Activated CD8-positive, alpha-beta T cell treated with anti-CD3 and anti-CD28 coated beads, Interleukin-2, amount 10 ng/mL, durations not matched to agents 7 days and 5 days (primary cell): ENCODE data around the gene PCDHB13. TPM values are rescaled to one million over a fixed set of nuclear protein-coding genes. Genes with fewer than 3 reads are reported as not detected.
"Not testable (repeated sequence)": the region's sequence is repeated elsewhere in the genome, so short reads cannot be mapped to it uniquely, and the experiment has no call there.

Experiments
- ATAC-seq: fragments of 150-1000 bp; cut with Tn5 transposase; one replicate; pipeline ENCODE4 v1.10.0; 2021; ENCODE audit warnings: moderate library complexity
- CTCF ChIA-PET: fragments of 350-600 bp; sonication (Branson Sonifier 250); formaldehyde crosslinking; loops from one replicate; lab custom pipeline; 2021; ENCODE audit warnings: antibody characterized with exemption; lab: Charles Lee
- POLR2A ChIA-PET: fragments of 350-600 bp; sonication (Branson Sonifier 250); formaldehyde crosslinking; loops from one replicate; lab custom pipeline; 2021; ENCODE audit warnings: antibody characterized with exemption; lab: Charles Lee
- DNase-seq: peaks from one replicate; pipeline ENCODE4 v3.0.0-alpha.2; 2020
- H3K27ac Mint-ChIP-seq: one replicate; pipeline ENCODE4 v1.8.0; 2021; ENCODE audit warnings: mild to moderate bottlenecking, mixed read lengths
- H3K27me3 Mint-ChIP-seq: one replicate; pipeline ENCODE4 v1.8.0; 2021; ENCODE audit warnings: low read depth, mixed read lengths
- H3K36me3 Mint-ChIP-seq: one replicate; pipeline ENCODE4 v1.8.0; 2021; ENCODE audit warnings: low read depth, mixed read lengths
- H3K4me1 Mint-ChIP-seq: one replicate; pipeline ENCODE4 v1.8.0; 2021; ENCODE audit warnings: low read depth, mixed read lengths
- H3K4me3 Mint-ChIP-seq: one replicate; pipeline ENCODE4 v1.8.0; 2021; ENCODE audit warnings: mild to moderate bottlenecking, mixed read lengths
- H3K9me3 Mint-ChIP-seq: one replicate; pipeline ENCODE4 v1.8.0; 2022; ENCODE audit warnings: mixed read lengths; ENCODE audit not compliant: insufficient read depth
- total RNA-seq, 2 experiments: library from RNA; stranded (reverse); gene quantifications; one replicate each; pipeline ENCODE4 v1.2.3, GENCODE V29; 2021

PCDHB13 gene
- total RNA-seq, 2 experiments from 2014 or later: not detected

DNA sequence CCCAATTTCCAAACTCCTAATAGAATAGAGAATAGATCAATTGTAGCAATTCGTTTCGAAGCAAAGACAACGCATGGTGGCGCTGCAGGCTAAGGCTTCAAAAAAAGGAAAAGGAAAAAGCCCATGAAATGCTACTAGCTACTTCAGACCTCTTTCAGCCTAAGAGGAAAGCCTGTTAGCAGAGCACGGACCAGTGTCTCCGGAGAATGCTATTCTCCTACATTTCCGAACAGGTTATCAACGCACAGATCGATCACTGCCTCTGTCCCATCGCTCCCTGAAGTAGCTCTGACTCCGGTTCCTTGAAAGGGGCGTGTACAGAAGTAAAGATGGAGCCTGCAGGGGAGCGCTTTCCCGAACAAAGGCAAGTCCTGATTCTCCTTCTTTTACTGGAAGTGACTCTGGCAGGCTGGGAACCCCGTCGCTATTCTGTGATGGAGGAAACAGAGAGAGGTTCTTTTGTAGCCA lies 31.6 kb downstream of the PCDHB13 start, which contains the start of gene PCDHB15:
PCDHB15 (plus strand) TSS at position 146 of the 468 bp plus-strand sequence; CDS start at position 330, 184 bp downstream.
- peaks cover 7% of the 10 kb centered on the region for H3K27me3 Mint-ChIP-seq
- CTCF ChIA-PET: interaction anchor here (0.6 to 2.0 kb wide), 3 partner anchors 176 to 322 kb away, joined by 3 to 6 read pairs (median 3); partner anchors contain the start of gene PCDHGA11
- DNase-seq (peak; percentile 22), ATAC-seq (no peak)
- H3K36me3 Mint-ChIP-seq: peaks cover 4% of the 10 kb centered on the region
- H3K9me3 Mint-ChIP-seq: peaks cover 64% of the 10 kb centered on the region
- H3K4me1 Mint-ChIP-seq: no peaks in the 10 kb centered on the region
- no peak within 1 kb of the TSS for H3K27ac Mint-ChIP-seq
- no peak within 1 kb of the TSS for H3K4me3 Mint-ChIP-seq
- POLR2A ChIA-PET: no interaction called here

DNA sequence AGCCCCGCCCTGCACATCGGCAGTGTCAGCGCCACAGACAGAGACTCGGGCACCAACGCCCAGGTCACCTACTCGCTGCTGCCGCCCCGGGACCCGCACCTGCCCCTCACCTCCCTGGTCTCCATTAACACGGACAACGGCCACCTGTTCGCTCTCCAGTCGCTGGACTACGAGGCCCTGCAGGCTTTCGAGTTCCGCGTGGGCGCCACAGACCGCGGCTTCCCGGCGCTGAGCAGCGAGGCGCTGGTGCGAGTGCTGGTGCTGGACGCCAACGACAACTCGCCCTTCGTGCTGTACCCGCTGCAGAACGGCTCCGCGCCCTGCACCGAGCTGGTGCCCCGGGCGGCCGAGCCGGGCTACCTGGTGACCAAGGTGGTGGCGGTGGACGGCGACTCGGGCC lies 33.3 kb downstream of the PCDHB13 start:
- H3K27ac Mint-ChIP-seq, H3K4me1 Mint-ChIP-seq, DNase-seq, CTCF ChIA-PET, ATAC-seq, POLR2A ChIA-PET, H3K4me3 Mint-ChIP-seq, H3K36me3 Mint-ChIP-seq, H3K27me3 Mint-ChIP-seq: not testable (repeated sequence)
- peaks cover 62% of the 10 kb centered on the region for H3K9me3 Mint-ChIP-seq

DNA sequence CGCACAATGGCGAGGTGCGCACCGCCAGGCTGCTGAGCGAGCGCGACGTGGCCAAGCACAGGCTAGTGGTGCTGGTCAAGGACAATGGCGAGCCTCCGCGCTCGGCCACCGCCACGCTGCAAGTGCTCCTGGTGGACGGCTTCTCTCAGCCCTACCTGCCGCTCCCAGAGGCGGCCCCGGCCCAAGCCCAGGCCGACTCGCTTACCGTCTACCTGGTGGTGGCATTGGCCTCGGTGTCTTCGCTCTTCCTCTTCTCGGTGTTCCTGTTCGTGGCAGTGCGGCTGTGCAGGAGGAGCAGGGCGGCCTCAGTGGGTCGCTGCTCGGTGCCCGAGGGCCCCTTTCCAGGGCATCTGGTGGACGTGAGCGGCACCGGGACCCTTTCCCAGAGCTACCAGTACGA lies 33.7 kb downstream of the PCDHB13 start:
- H3K4me1 Mint-ChIP-seq, H3K27ac Mint-ChIP-seq, H3K4me3 Mint-ChIP-seq, DNase-seq, POLR2A ChIA-PET, H3K27me3 Mint-ChIP-seq, ATAC-seq, CTCF ChIA-PET, H3K36me3 Mint-ChIP-seq: not testable (repeated sequence)
- peaks cover 58% of the 10 kb centered on the region for H3K9me3 Mint-ChIP-seq

DNA sequence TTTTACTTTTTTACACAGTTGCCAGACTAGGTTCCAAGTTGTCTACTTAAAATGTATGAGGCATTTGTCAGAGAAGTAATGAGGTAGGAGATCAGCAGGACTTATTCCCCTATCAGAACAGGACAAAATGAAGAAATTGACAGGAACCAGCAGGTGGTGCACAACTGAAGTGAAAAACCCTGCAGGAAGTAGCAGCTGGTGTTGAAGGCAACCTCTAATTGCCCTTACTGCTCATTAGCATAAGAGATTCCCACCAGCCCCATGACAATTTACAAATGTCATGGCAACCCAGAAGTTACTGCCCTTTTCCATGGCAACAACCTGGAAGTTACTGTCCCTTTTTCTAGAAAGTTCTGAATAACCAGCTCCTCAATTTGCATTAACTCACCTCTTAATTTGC lies 36.9 kb downstream of the PCDHB13 start:
- H3K4me3 Mint-ChIP-seq: no peak overlapping the region
- no peak for ATAC-seq
- H3K4me1 Mint-ChIP-seq: no peaks in the 10 kb centered on the region
- H3K9me3 Mint-ChIP-seq: peaks cover 65% of the 10 kb centered on the region
- ChIA-PET CTCF (no interaction called here), POLR2A (no interaction called here)
- no peaks in the 10 kb centered on the region for H3K27me3 Mint-ChIP-seq
- no peaks in the 10 kb centered on the region for H3K36me3 Mint-ChIP-seq
- H3K27ac Mint-ChIP-seq: no peak overlapping the region
- no peak for DNase-seq

DNA sequence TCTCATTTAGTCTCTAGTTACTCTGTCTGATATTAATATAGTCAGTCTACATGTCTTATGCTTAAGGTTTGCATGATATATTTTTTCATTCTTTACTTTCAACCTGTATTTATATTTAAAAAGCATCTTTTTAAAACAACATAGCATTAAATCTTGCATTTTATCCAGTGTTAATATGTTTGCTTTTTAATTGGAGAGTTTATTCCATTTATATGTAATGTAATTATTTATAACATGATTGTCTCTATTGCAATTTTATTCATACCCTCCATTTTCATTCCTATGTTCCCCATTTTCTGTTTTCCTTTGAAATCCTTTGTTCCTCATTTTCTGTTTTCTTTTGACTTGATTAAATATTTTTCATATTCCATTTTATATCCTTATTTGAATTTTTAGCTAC lies 44.7 kb downstream of the PCDHB13 start:
- H3K9me3 Mint-ChIP-seq: peaks cover 68% of the 10 kb centered on the region
- ATAC-seq (no peak), DNase-seq (no peak)
- POLR2A ChIA-PET: no interaction called here
- no peak overlapping the region for H3K4me3 Mint-ChIP-seq
- peaks cover 9% of the 10 kb centered on the region for H3K36me3 Mint-ChIP-seq
- no peaks in the 10 kb centered on the region for H3K27me3 Mint-ChIP-seq
- H3K27ac Mint-ChIP-seq: no peak overlapping the region
- H3K4me1 Mint-ChIP-seq: no peaks in the 10 kb centered on the region
- CTCF ChIA-PET: no interaction called here

DNA sequence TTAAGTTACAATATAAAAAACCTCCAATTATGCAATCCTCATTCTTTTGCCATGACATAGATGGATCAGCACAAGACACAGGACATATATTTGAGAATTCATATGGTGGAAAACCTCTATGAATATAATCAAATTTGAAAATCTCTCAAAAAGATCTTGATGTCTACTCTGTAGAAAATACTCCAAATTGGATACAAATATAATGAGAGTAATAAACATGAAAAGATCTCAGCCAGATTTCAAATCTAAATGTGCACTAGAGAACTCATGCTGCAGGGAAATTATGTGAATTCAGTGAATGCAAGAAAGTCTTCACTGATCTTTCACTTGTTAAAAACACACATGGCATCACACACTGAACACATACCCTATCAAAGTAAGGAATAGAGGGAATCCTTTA lies 45.2 kb downstream of the PCDHB13 start:
- no peak overlapping the region for H3K4me3 Mint-ChIP-seq
- H3K9me3 Mint-ChIP-seq: peaks cover 65% of the 10 kb centered on the region
- ATAC-seq: no peak
- no peak overlapping the region for H3K27ac Mint-ChIP-seq
- no peak for DNase-seq
- H3K4me1 Mint-ChIP-seq: no peaks in the 10 kb centered on the region
- H3K36me3 Mint-ChIP-seq: peaks cover 9% of the 10 kb centered on the region
- CTCF ChIA-PET: no interaction called here
- POLR2A ChIA-PET: no interaction called here
- H3K27me3 Mint-ChIP-seq: no peaks in the 10 kb centered on the region

DNA sequence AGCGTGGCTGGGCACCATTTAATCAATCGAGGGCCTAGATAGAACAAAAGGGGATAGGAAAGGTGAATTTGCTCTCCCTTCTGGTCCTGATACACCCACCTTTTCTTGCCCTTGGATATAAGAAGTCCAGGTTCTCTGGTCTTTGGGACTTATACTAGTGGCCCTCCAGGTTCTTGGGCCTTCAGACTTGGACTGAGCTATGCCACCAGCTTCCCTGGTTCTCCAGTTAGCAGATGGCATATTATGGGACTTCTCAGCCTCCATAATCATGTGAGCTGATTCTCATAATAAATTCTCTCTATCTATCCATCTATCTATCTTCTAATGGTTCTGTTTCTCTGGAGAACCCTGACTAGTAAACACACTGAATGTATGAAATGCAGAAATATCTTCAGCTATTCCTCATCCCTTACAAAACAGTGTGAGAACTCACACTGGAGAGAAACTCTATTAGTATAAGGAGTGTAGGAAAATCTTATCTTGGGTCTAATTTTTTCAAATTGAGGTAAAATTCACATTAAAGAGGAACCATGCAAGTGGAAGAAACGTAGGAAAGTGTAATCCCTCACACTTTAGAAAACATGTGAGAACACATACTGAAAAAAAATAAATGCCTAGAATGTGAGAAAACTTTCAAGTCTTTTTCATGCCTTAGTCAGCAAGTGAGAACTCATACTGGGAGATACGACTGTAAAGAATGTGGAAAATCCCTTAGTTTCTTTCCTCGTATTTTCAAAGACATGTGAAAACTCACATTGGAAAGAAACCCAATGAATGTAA lies 46.9 kb downstream of the PCDHB13 start:
- Mint-ChIP-seq H3K27ac (no peak overlapping the region), H3K36me3 (peaks cover 11% of the 10 kb centered on the region), H3K4me3 (no peak overlapping the region), H3K4me1 (no peaks in the 10 kb centered on the region), H3K9me3 (peaks cover 55% of the 10 kb centered on the region), H3K27me3 (no peaks in the 10 kb centered on the region)
- no peak for DNase-seq
- ChIA-PET POLR2A (interaction anchor here (1.3 kb wide), 1 partner anchor 59 kb away, joined by 3 read pairs; no protein-coding TSS in a partner anchor), CTCF (no interaction called here)
- ATAC-seq: no peak

DNA sequence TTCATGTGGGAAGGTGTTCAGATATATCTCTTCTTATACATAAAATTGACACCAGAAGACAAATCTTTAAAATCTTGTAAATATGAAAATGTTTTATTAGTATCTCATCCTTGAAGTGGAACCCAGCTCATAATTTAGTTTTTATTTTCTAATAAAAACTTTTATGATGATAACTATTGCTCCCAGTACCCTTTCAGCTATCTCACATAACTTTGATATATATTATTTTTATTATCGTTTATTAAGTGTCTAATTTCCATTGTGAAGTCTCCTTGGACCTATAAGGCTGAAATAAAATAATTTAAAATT lies 47.5 kb downstream of the PCDHB13 start:
- H3K27me3 Mint-ChIP-seq: no peaks in the 10 kb centered on the region
- ChIA-PET POLR2A (interaction anchor here (1.3 kb wide), 1 partner anchor 59 kb away, joined by 3 read pairs; no protein-coding TSS in a partner anchor), CTCF (no interaction called here)
- ATAC-seq: no peak
- no peak overlapping the region for H3K27ac Mint-ChIP-seq
- H3K9me3 Mint-ChIP-seq: peaks cover 53% of the 10 kb centered on the region
- peaks cover 11% of the 10 kb centered on the region for H3K36me3 Mint-ChIP-seq
- H3K4me1 Mint-ChIP-seq: no peaks in the 10 kb centered on the region
- no peak overlapping the region for H3K4me3 Mint-ChIP-seq
- no peak for DNase-seq

Other genes with a start within 250 kb of the PCDHB13 start
- not detected for gene PCDHAC2, start 247.4 kb upstream of the PCDHB13 start, total RNA-seq
- gene PCDHB1, start 162.5 kb upstream of the PCDHB13 start, total RNA-seq: not detected
- gene PCDHB2, start 119.3 kb upstream of the PCDHB13 start, total RNA-seq: not detected
- gene PCDHB3, start 113.4 kb upstream of the PCDHB13 start, total RNA-seq: not detected
- gene PCDHB4, start 92.1 kb upstream of the PCDHB13 start, total RNA-seq: not detected
- gene PCDHB5, start 78.7 kb upstream of the PCDHB13 start, total RNA-seq: not detected
- not detected for gene PCDHB6, start 63.9 kb upstream of the PCDHB13 start, total RNA-seq
- gene PCDHB7, start 41.3 kb upstream of the PCDHB13 start, total RNA-seq: not detected
- not detected for gene PCDHB8, start 36.1 kb upstream of the PCDHB13 start, total RNA-seq
- gene PCDHB16, start 31.5 kb upstream of the PCDHB13 start, total RNA-seq: not detected
- not detected for gene PCDHB9, start 26.8 kb upstream of the PCDHB13 start, total RNA-seq
- gene PCDHB10, start 21.6 kb upstream of the PCDHB13 start, total RNA-seq: not detected
- gene PCDHB11, start 14.3 kb upstream of the PCDHB13 start, total RNA-seq: not detected
- not detected for gene PCDHB12, start 5.2 kb upstream of the PCDHB13 start, total RNA-seq
- not detected for gene PCDHB14, start 9.4 kb downstream of the PCDHB13 start, total RNA-seq
- gene PCDHB15, start 31.5 kb downstream of the PCDHB13 start, total RNA-seq: not detected
- under 1 TPM; 0.39 to 0.84 TPM for gene SLC25A2, start 90.1 kb downstream of the PCDHB13 start, total RNA-seq
- gene TAF7, start 106.9 kb downstream of the PCDHB13 start, total RNA-seq: 10 to 100 TPM; 65.5 to 67.0 TPM
- not detected for gene PCDHGA1, start 116.6 kb downstream of the PCDHB13 start, total RNA-seq
- not detected for gene PCDHGA2, start 124.8 kb downstream of the PCDHB13 start, total RNA-seq
- not detected for gene PCDHGA3, start 129.9 kb downstream of the PCDHB13 start, total RNA-seq
- gene PCDHGB1, start 136.2 kb downstream of the PCDHB13 start, total RNA-seq: not detected
- under 1 TPM in 1 of 2 experiments, not detected in 1; 0.10 TPM for gene PCDHGA4, start 141.1 kb downstream of the PCDHB13 start, total RNA-seq
- under 1 TPM; 0.13 TPM for gene PCDHGB2, start 146.1 kb downstream of the PCDHB13 start, total RNA-seq
- gene PCDHGA5, start 150.2 kb downstream of the PCDHB13 start, total RNA-seq: under 1 TPM; 0.05 to 0.11 TPM
- under 1 TPM; 0.16 to 0.26 TPM for gene PCDHGB3, start 156.3 kb downstream of the PCDHB13 start, total RNA-seq
- under 1 TPM; 0.08 to 0.11 TPM for gene PCDHGA6, start 160.0 kb downstream of the PCDHB13 start, total RNA-seq
- not detected for gene PCDHGA7, start 168.8 kb downstream of the PCDHB13 start, total RNA-seq
- not detected for gene PCDHGB4, start 173.8 kb downstream of the PCDHB13 start, total RNA-seq
- not detected for gene PCDHGA8, start 178.7 kb downstream of the PCDHB13 start, total RNA-seq
- gene PCDHGB5, start 184.0 kb downstream of the PCDHB13 start, total RNA-seq: under 1 TPM in 1 of 2 experiments, not detected in 1; 0.16 TPM
- under 1 TPM in 1 of 2 experiments, not detected in 1; 0.08 TPM for gene PCDHGA9, start 188.9 kb downstream of the PCDHB13 start, total RNA-seq
- not detected for gene PCDHGB6, start 194.1 kb downstream of the PCDHB13 start, total RNA-seq
- gene PCDHGA10, start 199.1 kb downstream of the PCDHB13 start, total RNA-seq: not detected
- gene PCDHGB7, start 203.8 kb downstream of the PCDHB13 start, total RNA-seq: not detected
- gene PCDHGA11, start 207.1 kb downstream of the PCDHB13 start, total RNA-seq: under 1 TPM in 1 of 2 experiments, not detected in 1; 0.05 TPM
- gene PCDHGA12, start 216.6 kb downstream of the PCDHB13 start, total RNA-seq: not detected